ENCODE results near the gene CCL13.

DNA sequence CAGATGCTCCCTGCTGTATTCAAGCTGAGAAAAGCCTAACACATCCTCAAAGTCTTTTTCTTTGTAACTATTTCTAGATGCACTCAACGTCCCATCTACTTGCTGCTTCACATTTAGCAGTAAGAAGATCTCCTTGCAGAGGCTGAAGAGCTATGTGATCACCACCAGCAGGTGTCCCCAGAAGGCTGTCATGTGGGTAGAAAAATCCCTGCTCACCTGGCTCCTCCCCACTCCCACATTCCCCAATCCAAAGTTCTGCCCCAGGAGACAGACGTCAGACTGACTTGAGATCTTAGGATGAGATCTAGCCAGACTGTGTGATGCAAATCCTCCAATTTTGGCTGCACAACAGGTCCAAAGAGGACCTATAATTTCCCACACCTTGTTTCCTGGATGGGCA lies 1.1 kb downstream of the CCL13 start:
- TF ChIP-seq, protein P1, sequence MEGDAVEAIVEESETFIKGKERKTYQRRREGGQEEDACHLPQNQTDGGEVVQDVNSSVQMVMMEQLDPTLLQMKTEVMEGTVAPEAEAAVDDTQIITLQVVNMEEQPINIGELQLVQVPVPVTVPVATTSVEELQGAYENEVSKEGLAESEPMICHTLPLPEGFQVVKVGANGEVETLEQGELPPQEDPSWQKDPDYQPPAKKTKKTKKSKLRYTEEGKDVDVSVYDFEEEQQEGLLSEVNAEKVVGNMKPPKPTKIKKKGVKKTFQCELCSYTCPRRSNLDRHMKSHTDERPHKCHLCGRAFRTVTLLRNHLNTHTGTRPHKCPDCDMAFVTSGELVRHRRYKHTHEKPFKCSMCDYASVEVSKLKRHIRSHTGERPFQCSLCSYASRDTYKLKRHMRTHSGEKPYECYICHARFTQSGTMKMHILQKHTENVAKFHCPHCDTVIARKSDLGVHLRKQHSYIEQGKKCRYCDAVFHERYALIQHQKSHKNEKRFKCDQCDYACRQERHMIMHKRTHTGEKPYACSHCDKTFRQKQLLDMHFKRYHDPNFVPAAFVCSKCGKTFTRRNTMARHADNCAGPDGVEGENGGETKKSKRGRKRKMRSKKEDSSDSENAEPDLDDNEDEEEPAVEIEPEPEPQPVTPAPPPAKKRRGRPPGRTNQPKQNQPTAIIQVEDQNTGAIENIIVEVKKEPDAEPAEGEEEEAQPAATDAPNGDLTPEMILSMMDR (IDR thresholded peaks at IDR 0.05 in 4 of 5, conservative IDR thresholded peaks at IDR 0.05 in 1 of 5): no peak
- TF ChIP-seq POLR2A (IDR thresholded peaks at IDR 0.05): no peak
